GM19023 (cell line): Measurements from ENCODE around the gene SLC25A44.
"Not testable (repeated sequence)": the region's sequence is repeated elsewhere in the genome, so short reads cannot be mapped to it uniquely, and the experiment has no call there.

Source experiments
- ATAC-seq: cut with Tn5 transposase; IDR thresholded peaks from one replicate; pipeline ENCODE4 v1.9.1; 2021; ENCODE audit warnings: mild to moderate bottlenecking, moderate library complexity; ENCODE audit not compliant: unreplicated experiment

The SLC25A44 gene

GRCh38 chr1:156198831-156199349, 5.0 kb downstream of the SLC25A44 start:
- peak; percentile 53 for ATAC-seq

DNA sequence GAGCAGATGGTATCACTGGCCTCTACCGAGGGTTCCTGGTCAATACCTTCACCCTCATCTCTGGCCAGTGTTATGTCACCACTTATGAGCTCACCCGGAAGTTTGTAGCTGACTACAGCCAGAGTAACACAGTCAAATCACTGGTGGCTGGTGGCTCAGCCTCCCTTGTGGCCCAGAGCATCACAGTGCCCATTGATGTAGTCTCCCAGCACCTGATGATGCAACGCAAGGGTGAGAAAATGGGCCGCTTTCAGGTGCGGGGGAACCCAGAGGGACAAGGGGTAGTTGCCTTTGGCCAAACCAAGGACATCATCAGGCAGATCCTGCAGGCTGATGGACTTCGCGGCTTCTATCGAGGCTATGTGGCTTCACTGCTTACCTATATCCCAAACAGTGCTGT, 6.1 kb downstream of the SLC25A44 start:
- ATAC-seq, result no peak

DNA sequence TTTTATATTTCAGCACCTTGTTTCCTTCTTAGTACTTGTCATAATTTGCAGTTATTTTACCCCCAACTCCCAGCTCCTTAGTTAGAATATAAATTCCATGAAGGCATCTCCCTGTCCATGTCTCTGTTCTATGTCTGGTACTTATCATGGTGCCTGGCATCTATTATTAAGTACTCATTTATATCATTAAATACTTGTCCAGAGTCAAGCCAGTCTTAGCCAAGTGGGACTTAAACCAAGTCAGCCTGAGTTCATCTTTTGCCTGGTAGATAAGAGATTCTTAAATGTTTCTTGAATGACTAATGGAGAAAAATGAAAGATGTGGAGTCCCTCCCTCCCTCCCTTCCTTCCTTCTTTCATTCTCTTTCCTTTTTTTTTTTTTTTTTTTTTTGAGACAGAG, 9.4 kb downstream of the SLC25A44 start:
- ATAC-seq, result no peak

- ATAC-seq, result no peak
Measured at GRCh38 chr1:156204686-156205085, 10.8 kb downstream of the SLC25A44 start.

DNA sequence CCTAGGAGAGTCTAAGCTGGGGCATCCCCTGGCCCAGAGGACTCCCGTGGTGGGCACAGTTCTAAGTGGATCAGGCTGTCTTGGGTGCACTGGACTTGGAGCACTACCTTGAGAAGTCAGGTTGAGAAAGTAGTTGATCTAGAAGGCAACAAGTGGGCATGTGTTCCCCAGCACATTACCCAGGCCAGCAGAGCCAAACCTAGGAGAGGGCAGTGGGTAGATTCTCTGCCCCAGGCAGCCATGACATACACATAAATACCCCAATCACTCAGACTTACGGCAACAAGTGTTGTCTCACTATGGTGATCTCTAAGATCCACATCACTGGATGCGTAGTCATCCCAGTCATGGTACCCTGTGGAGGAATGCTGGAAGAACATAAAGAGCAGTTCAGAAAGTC, 17.3 kb downstream of the SLC25A44 start:
- no peak for ATAC-seq

DNA sequence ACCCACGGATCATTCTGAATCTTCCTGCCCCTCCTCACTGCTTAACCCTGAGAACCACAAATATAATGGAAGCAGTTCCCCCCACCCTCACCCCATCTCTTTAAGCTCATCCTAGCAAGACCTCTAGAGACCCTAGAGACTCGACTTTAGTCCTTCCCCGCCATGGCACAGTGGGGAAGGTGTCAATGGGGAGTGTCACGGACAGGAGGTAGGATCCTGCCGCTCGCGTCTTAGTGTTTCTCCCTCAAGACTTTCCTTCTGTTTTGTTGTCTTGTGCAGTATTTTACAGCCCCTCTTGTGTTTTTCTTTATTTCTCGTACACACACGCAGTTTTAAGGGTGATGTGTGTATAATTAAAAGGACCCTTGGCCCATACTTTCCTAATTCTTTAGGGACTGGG, 18.2 kb downstream of the SLC25A44 start:
- ATAC-seq, result no peak

- peak; percentile 90 for ATAC-seq
Measured at GRCh38 chr1:156212833-156213643, 19.1 kb downstream of the SLC25A44 start, which contains the start of gene PMF1. Gene PMF1 (plus strand): TSS chr1:156213007. CDS start chr1:156213016, 9 bp downstream.

DNA sequence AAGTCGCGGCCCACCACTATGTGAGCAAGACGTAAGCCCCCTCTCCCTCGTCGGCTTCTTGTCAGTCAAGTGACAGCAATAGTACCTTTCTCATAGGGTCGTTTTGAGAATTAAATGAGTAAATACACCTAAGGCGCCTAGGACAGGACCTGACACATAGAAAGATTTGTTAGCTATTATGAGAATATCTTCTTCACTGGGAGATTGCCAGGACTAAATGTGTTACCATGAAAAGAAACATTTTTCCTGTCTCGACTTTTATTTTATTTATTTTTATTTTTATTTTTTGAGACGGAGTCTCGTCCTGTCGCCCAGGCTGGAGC, 19.7 kb downstream of the SLC25A44 start:
- no peak for ATAC-seq

- ATAC-seq, result no peak
Measured at GRCh38 chr1:156214024-156214748, 20.3 kb downstream of the SLC25A44 start.

DNA sequence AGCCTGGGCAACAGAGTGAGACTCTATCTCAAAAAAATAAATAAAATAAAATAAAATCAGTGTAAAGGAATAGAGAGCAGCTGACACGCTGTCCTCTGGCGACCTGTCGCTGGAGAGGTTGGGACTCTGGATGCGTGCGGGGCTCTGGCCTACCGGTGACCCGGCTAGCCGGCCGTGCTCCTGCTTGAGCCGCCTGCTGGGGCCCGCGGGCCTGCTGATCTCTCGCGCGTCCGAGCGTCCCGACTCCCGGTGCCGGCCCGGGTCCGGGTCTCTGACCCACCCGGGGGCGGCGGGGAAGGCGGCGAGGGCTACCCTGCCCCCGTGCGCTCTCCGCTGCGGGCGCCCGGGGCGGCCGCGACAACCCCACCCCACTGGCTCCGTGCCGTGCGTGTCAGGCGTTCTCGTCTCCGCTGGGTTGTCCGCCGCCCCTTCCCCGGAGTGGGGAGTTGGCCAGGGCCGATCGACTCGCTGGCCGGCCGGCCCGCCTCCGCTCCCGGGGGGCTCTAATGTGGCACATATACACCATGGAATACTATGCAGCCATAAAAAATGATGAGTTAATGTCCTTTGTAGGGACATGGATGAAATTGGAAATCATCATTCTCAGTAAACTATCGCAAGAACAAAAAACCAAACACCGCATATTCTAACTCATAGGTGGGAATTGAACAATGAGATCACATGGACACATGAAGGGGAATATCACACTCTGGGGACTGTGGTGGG, 22.6 kb downstream of the SLC25A44 start:
- ATAC-seq, result not testable (repeated sequence)

GRCh38 chr1:156217871-156218270, 24.0 kb downstream of the SLC25A44 start:
- no peak for ATAC-seq

DNA sequence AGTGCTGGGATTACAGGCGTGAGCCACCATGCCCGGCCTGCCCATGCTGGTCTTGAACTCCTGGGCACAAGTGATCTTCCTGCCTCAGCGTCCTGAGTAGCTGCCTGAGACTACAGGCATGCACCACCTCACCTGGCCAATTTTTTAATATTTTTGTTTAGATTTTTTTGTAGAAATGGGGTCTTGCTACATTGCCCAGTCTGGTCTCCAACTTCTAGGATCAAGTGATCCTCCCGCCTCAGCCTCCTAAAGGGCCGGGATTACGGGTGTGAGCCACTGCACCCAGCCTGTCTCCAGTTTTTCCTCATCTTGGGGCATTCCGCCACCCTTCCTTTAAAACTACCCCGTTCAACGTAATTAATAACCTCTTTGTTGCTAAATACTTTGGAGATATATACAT, 26.3 kb downstream of the SLC25A44 start:
- no peak for ATAC-seq

DNA sequence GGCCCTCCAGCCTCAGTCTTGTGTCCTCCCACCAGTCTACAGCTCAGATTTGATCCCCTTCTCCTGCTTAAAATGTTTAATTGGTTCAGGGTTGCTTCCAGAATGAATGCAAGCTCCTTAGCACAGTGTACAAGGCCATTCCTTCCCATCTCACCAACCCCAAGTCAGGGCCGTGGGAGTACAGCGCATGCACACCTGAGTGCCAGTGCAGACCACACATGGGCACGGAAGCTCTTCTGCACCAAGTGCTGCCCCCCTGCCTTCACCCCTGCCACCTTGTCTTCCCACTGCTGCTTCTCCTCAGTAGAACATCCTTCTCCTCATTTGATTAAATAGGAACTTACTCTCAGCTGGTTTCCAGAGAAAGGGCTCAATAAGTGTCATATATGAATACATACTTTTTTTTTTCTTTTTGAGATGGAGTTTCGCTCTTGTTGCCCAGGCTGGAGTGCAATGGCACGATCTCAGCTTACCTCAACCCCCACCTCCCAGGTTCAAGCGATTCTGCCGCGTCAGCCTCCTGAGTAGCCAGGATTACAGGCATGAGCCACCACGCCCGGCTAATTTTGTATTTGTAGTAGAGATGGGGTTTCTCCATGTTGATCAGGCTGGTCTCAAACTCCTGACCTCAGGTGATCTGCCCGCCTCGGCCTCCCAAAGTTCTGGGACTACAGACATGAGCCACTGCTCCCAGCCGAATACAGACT, 28.2 kb downstream of the SLC25A44 start:
- no peak for ATAC-seq

DNA sequence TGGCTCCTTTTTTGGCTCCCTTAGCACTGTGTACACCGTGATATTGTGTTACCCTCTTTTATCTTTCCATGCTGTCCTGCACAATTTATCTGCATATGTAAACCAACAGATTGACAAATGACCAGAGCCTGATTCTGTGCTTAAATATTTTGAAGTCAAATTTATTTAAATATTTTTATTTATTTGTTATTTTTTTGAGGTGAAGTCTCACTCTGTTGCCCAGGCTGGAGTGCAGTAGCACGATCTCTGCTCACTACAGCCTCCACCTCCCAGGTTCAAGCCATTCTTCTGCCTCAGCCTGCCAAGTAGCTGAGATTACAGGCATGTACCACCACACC, 31.7 kb downstream of the SLC25A44 start:
- ATAC-seq, result no peak

GRCh38 chr1:156226116-156226538, 32.2 kb downstream of the SLC25A44 start:
- ATAC-seq, result peak; percentile 68

DNA sequence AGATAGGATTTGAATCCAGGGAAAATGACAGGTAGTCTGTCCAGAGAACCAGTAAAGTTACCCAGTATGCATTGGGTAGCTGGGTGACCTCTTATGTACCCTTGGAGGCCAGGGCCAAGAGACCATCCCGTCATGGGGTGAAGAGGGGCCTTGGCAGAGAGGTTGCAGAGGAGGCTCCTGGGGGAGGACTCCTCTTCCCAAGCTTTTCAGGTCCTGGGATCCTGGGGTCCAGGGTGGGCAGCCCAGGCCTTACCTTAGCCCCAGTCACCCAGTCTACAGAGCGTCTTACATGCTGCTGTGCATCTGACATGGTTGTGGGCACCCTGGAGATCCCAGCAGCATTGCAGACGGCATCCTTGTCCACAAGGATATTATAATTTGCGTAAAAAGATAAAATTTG, 32.9 kb downstream of the SLC25A44 start:
- peak; percentile 12 for ATAC-seq

- ATAC-seq, result no peak
Measured at GRCh38 chr1:156228501-156228900, 34.6 kb downstream of the SLC25A44 start.

DNA sequence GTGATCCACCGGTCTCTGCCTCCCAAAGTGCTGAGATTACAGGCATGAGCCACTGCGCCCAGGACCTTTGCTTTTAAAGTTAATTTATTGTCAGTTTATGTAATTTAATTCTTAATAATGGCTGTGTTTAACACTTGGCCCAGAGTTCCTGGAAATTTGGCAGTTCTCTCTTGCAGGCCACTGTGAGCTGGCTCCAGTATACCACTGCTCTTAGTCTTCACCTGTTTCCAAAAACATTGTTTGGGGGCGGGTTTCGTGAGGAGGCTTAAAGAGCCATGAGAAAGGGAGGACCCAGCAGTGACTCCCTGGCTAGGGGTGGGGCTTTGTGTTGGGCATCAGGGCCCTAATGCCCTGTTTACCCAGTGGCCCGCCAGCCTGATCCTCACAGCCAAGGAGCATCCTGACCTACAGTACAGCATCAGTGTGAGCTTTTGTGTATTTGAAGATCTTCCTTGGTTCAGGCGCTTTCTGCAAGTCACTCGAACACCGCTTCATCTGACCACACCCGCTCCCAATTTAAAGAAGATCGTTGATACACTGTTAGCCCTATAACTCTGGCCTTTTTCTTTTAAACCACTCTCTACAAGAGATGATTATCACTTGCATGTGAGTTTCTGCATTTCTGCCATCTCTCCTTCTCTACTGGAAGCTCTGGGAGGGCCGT, 36.0 kb downstream of the SLC25A44 start:
- no peak for ATAC-seq

DNA sequence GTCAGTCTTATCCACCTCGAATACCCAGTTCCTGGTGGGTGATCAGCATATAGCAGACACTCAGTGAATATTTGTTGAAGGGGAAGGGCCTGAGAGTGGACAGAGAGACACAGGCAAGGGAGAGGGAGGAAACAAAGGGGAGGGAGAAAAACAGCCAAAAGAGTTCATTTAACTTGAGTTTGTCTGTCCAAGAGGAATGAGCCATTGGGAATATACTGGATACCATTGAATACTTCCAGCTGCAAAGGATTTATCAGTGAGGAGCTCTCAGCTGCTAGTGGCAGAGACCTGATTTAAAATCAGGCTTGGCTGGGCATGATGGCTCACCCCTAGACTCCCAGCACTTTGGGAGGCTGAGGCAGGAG, 36.6 kb downstream of the SLC25A44 start:
- no peak for ATAC-seq

DNA sequence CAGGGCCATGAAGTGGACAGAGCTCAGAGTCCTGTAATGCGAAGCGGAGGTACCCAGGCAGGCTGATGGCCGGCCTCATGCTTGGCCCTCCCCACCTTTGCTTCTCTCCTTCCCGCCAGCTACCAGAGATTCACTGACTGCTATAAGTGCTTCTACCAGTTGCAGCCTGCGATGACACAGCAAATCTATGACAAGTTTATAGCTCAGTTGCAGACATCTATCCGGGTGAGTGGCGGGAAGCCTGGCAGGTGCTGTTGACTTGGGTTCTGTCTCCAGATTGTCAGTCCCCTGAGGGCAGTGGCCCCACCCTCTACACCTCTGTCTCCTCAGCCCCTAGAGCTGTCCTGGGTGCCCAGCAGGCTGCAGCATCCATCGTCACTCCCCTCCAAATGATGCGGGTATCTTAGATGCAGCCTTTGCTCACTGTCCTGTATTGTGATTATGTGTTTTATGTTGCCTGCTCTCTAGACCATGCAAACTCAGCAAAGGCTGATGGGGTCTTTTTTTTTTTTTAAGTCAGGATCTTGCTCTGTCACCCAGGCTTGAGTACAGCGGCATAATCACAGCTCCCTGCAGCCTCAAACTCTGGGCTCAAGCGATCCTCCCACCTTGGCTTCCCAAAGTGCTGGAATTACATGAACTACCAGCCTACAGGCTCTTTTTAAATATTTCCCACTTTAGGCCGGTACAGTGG, 38.4 kb downstream of the SLC25A44 start:
- ATAC-seq, result no peak
